ENCODE measurements around the gene GABRP.

DNA sequence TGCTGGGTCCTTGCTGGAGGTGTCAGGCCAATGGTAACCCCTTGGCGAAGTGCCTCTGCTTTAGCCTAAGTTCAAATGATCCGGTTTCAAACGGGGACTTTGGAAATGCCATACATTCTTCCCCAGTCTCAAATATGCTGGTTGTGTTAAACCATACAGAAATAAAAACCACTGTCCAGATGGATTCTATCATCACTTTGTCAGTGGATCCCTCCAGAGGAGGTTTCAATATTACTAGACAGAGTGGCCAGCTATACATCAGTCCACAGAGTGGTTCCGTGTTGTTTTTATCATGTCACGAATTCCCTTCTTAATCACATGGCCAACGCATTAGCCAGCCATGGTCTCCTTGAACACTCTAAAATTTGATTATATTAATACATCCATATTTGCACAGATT, 71.0 kb downstream of the GABRP start:
- no peak for TF ChIP-seq POLR2A (IDR thresholded peaks at IDR 0.05)
- TF ChIP-seq, protein P1, sequence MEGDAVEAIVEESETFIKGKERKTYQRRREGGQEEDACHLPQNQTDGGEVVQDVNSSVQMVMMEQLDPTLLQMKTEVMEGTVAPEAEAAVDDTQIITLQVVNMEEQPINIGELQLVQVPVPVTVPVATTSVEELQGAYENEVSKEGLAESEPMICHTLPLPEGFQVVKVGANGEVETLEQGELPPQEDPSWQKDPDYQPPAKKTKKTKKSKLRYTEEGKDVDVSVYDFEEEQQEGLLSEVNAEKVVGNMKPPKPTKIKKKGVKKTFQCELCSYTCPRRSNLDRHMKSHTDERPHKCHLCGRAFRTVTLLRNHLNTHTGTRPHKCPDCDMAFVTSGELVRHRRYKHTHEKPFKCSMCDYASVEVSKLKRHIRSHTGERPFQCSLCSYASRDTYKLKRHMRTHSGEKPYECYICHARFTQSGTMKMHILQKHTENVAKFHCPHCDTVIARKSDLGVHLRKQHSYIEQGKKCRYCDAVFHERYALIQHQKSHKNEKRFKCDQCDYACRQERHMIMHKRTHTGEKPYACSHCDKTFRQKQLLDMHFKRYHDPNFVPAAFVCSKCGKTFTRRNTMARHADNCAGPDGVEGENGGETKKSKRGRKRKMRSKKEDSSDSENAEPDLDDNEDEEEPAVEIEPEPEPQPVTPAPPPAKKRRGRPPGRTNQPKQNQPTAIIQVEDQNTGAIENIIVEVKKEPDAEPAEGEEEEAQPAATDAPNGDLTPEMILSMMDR (IDR thresholded peaks at IDR 0.05) = no peak
